Activated gamma-delta T cell treated with anti-CD3 and anti-CD28 coated beads, Interleukin-2, amount 50 U/mL, for 16 hours (primary cell): ENCODE data around the gene EXOSC10.
A peak's percentile ranks its signal among the peaks of the same experiment; 100 is the strongest.
"Not testable (repeated sequence)": the region's sequence is repeated elsewhere in the genome, so short reads cannot be mapped to it uniquely, and the experiment has no call there.

Experiments used
- DNase-seq: peaks from one replicate; pipeline ENCODE4 v3.0.0-alpha.2; 2020; ENCODE audit warnings: low read depth

Gene EXOSC10

DNA sequence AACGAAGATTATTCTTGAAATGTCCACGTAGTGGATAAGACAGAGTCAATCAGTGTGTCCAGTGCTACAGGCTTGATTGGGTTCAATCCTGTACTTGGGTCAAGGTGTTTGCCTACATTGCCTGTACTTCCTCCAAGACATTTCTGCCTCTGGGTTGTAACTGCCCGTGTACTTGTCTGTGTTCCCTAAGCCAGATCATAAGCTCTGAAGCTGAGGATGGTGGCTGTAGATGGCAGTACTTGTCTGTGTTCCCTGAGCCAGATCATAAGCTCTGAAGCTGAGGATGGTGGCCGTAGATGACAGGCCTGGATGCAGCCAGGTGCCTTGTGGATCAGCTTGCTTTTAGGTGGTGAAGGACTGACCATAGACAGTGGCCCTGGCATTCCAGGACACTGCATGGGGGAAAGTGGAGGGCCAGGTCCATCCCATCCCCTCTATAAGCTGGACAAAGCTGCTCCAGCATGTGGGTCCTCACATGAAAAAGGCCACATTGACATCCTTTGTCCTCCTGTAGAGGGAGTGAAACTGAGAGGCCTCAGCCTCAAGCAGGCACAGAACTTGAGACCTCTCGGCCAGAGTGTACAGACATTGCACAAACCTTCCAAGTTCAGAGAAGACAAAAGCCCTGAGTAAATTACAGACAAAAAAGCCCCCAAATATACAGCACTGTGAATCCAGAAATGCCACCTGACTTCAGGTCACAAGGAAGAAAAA is 37.9 kb downstream of the EXOSC10 start:
- DNase-seq: no peak

DNA sequence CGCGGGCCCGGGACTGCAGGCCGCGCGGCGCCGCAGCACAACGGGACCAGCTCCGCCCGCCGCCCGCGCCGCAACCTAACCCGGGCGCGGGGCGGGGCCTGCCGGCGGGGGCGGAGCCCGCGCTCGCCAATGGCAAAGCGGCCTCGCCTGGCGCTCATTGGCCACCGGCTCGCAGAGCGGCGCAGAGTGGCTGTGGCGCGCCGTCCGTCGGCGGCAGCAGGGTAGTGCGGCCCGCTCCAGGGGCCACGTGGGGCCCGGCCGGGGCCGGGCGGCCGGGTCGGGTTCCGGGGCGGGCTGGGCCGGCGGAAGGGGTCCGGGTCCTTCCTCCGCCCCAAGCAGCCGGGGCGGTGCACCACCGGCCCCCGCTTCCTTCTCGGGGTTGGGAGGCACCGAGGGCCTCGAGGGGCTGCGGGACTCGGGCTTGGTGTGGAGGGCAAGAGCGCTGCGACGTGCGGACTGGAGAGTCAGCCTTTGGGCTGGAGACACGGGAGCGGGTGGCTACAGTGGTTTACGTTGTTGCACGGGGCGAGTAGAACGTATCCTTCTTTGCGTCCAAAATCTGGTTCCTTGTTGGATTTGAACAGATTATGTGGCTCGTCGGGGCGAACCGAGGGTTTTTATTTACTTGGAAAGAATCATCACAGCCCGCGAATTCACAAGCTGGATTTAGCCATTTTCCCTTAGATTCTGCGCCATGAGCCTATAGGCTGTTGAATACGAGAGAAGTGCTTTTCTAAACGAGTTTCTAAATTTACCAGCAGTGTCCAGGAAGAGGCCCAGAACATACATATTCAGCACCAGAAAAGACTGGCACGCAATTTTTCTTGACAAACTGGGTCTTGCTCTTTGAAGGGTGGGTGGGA is 39.5 kb downstream of the EXOSC10 start, which contains the start of gene SRM:
SRM (minus strand) TSS at position 51 of the 863 bp plus-strand sequence. CDS start 75 bp downstream, outside the sequence.
- peak; percentile 85 for DNase-seq

GRCh38 chr1:11059155-11059967 is 40.3 kb downstream of the EXOSC10 start:
- no peak for DNase-seq

GRCh38 chr1:11058595-11059154 is 41.0 kb downstream of the EXOSC10 start:
- no peak for DNase-seq

- DNase-seq: no peak
Observed at GRCh38 chr1:11058026-11058425, 41.6 kb downstream of the EXOSC10 start.

DNA sequence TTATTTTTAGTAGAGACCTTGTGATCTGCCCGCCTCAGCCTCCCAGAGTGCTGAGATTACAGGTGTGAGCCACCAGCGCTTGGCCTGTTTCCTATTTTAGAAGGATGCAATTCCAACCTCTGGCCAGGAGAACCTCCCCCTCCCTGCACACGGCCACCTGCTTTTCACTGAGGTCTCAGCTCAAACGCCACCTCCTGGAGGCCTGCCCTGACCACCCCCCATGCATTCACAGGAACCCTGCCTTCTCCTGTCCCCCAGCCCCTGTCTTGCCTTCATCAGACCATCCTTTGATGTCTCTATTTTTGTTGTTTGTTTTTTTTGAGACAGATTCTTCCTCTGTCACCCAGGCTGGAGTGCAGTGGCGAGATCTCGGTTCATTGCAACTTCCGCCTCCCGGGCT is 42.2 kb downstream of the EXOSC10 start:
- no peak for DNase-seq

GRCh38 chr1:11056504-11056903 is 43.2 kb downstream of the EXOSC10 start:
- no peak for DNase-seq

GRCh38 chr1:11055676-11056075 is 44.0 kb downstream of the EXOSC10 start:
- no peak for DNase-seq

GRCh38 chr1:11054666-11055065 is 45.0 kb downstream of the EXOSC10 start:
- no peak for DNase-seq

DNA sequence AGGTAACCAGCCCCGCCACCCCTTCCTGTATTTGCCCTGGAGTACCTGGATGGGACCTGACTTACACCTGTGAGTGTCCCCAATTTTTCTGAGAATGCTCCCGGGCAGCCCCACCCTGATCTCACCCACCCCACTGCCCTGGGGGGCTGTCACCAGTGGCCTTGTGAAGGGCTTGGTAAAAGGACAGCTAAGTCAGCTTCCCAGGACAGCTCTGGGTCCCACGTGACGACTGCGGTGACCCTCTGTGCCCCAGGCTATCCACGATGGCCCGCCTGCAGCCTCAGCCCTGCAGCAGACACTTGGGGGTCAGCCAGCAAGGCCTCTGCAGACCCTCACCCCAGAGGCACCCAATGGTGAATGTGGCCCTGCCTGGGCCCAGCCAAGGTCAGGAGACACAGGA is 45.5 kb downstream of the EXOSC10 start:
- no peak for DNase-seq

DNA sequence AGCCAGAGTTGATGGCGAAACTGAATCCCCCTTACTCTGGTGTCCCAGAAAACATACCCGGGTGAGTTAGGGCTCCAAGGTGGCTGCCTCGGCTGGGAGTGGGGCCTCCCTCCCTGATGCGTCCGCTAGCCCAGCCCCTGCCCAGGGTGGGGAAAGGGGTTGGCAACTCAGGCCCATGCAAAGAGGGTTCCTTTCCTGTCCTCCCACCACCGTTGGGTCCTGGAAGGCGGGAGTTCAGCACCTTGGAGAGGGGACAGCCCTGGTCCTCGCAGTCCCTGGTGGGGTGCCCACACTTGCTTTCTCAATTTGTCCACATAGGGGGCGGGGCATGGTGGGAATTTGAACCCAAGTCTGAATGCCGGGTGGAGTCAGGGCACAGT is 45.9 kb downstream of the EXOSC10 start:
- no peak for DNase-seq

- DNase-seq: no peak
Observed at GRCh38 chr1:11052839-11053757, 46.6 kb downstream of the EXOSC10 start.

DNA sequence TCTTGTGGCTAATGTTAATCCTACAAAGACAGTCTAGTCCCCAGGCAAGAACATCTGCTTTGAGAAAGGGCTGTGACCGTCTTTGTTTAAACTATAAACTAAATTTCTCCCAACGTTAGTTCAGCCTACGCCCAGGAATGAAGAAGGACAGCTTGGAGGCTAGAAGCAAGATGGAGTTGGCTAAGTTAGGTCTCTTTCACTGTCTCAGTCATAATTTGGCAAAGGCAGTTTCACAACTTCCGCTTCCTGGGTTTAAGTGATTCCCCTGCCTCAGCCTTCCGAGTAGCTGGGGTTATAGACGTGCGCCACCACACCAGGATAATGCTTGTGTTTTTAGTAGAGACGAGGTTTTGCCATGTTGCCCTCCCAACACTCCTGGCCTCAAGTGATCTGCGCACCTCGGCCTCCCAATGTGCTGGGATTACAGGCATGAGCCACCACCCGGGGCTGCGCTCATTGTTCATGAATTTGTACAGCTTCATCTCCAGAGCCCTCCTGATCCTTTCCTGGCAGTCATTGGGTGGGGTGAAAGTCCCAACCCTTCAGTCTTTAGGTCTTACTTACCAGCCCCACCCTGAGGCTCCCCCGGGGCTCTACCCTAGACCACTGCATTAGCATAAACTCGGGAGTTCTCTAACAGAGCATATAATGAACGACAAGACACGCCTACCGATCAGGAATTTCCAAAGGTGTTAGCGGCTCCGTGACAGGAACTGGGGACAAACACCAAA is 47.7 kb downstream of the EXOSC10 start:
- no peak for DNase-seq

DNA sequence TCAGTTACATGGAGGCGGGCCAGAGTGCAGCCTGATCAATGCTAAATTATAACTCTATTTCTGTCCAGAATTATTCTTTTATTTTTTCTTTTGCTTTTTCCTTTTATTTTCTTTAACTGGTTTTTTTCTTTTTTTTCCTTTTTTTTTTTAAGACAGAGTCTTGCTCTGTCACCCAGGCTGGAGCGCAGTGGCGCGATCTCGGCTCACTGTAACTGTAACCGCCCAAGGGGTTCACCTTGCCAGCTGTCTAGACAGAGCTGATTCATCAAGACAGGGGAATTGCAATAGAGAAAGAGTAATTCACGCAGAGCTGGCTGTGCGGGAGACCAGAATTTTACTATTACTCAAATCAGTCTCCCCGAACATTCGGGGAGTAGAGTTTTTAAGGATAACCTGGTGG is 48.5 kb downstream of the EXOSC10 start:
- not testable (repeated sequence) for DNase-seq

GRCh38 chr1:11046625-11047365 is 52.9 kb downstream of the EXOSC10 start, which contains the start of gene MASP2:
Gene MASP2 (minus strand): TSS chr1:11047239. CDS start chr1:11047207, 32 bp downstream.
- DNase-seq: no peak

- no peak for DNase-seq
Observed at GRCh38 chr1:11046270-11046566, 53.5 kb downstream of the EXOSC10 start.

DNA sequence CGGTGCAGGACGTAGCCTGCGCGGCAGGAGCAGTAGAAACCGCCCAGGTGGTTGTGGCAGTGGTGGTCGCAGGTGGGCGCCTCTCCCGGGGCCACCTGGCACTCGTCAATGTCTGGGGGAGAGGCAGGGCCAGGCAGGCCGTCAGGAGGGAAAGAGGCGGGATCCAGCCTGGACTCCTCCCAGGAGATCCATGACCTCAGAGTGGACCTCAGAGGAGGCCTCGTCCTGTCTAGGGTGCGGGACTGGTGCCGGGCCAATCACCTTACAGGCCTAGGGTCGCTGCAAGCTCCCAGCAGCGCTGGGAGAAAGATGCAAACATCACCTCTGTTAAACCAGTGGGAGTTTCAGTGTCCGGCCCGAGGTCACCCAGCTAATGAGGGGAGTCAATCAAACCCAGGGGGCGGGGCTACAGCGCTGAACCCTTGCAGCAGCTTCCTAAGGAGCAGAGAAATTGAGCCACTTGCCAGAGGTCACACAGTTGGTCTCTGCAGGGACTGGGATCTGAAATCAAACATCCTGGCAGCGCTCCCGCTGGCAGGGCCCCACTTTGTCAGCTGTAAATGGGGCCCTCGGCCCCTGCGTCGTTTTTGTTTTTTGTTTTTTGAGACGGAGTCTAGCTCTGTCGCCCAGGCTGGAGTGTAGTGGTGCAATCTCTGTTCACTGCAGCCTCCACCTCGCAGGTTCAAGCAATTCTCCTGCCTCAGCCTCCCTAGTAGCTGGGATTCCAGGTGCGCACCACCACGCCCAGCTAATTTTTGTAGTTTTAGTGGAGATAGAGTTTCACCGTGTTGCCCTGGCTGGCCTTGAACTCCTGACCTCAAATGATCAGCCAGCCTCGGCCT is 54.0 kb downstream of the EXOSC10 start:
- no peak for DNase-seq

DNA sequence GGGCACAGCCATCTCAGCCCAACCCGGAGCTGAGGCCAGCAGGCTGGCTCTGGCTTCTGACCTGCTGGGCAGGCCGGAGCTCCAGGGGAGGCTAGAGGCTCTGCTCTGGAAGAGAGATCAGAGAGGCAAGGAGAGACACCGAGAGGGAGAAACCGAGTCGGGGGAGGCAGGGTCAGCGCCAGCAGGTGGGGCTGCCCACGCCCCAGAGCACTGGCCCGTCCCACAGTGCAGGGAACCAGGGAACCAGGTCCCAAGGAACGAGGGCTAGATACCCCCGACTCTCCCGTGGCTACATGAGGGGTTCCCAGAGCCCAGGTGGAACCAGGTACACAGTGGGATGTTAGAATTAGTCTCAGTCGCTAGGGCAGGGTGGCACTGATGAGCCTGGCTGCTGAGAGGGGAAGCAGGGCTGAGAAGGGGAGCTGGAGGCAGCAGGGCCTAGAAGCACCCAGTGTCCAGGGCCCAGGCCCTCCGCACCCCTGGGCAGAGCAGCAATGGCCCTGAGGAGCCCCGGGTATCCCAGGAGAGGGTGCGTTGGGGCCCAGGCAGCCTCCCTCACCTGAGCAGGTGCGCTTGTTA is 54.7 kb downstream of the EXOSC10 start:
- DNase-seq: no peak
